ENCODE data around the gene RASGRP1.

- no peak for TF ChIP-seq CTCF (IDR thresholded peaks at IDR 0.05)
- no peak for TF ChIP-seq REST (IDR thresholded peaks at IDR 0.05; ENCODE audit: insufficient read depth in 1 of 2, low read depth in 2 of 2, low read length in 1 of 2)
These were observed 31.1 kb downstream of the RASGRP1 start for GRCh38 chr15:38533416-38533915.
